Loucy (cell line): ENCODE data around the gene FFAR4.

ENCODE experiments used
- CTCF ChIP-seq: fragments of 200-600 bp; sonication (generic); conservative IDR thresholded peaks from 2 replicates; pipeline ENCODE4 v1.5.1; 2014; ENCODE audit warnings: mild to moderate bottlenecking, antibody characterized with exemption, low read length
- EZH2phosphoT487 ChIP-seq: fragments of 200-600 bp; IDR thresholded peaks from 2 replicates; pipeline ENCODE4 v1.6.1; 2018; ENCODE audit warnings: antibody characterized with exemption, mild to moderate bottlenecking, moderate library complexity, borderline replicate concordance

- no peak for TF ChIP-seq CTCF
- TF ChIP-seq EZH2phosphoT487: no peak
These were observed 64.4 kb downstream of the FFAR4 start for GRCh38 chr10:93630625-93631557.
